GM19463 (cell line): Measurements from ENCODE around the gene OTOGL.
A peak's percentile ranks its signal among the peaks of the same experiment; 100 is the strongest.
"Not testable (repeated sequence)": the region's sequence is repeated elsewhere in the genome, so short reads cannot be mapped to it uniquely, and the experiment has no call there.

ENCODE experiments used
- ATAC-seq: cut with Tn5 transposase; IDR thresholded peaks from one replicate; pipeline ENCODE4 v1.9.1; 2021; ENCODE audit warnings: mild to moderate bottlenecking, moderate library complexity; ENCODE audit not compliant: unreplicated experiment

Gene OTOGL

DNA sequence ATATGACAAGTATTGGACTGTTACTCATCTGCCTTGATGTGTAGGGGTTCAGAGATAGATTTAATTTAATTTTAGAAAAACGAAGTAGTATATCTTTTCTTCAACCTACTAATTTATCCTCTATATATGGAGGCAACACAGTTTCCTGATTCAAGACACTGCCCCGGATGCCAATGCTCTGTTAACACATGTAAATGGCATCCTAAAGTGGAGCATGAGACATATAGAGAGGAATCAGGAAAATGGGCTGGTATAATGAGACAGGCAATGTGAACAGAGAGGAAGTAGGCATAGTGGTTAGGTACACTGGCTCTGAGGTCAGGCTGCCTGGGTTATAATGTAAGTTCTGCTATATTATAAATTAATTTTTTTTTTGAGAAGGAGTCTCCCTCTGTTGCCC lies 85.6 kb downstream of the OTOGL start:
- ATAC-seq = no peak

- peak; percentile 58 for ATAC-seq
Observed at GRCh38 chr12:80186727-80187217, 87.4 kb downstream of the OTOGL start.

DNA sequence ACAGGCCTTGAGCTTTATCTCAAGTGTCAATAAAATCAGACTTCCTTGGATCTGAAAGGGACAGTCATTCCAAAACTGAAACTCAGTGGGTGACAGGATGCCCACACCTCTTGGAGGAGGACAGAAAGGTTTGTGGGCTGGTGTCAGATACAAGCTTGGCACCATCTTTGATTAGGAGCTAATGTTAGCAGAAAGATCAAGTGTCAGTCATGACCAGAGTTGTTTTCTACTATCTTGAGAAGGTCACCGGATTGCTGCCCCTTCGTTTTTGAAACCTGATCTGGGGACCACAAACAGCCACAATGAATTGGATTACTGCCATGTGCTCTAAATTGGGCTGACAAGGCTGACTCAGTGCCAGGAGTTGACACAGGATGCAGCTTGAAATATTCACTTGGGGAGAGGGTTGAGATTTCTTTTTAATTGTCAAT lies 88.3 kb downstream of the OTOGL start:
- ATAC-seq = peak; percentile 42

GRCh38 chr12:80188576-80188975 lies 89.2 kb downstream of the OTOGL start:
- ATAC-seq = no peak

DNA sequence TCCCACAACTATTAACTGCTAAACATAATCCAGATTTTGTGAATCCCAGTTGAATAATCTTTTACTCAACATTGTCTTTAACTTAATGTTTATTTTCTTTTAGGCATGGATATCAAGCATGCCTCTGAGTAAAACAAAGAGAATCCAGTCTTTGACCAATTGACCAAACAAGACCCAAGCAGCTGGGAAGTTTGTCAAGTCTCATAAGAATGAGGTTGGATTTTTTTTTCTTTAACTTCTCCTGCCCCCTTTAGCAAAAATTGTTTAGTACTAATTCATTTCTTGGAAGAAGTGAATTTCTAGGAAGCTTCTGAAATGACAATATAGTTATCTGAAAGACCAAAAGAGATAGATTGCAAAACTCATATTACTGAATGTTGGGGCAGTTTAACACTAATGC lies 89.9 kb downstream of the OTOGL start:
- no peak for ATAC-seq

- no peak for ATAC-seq
Observed at GRCh38 chr12:80190001-80190400, 90.7 kb downstream of the OTOGL start.

DNA sequence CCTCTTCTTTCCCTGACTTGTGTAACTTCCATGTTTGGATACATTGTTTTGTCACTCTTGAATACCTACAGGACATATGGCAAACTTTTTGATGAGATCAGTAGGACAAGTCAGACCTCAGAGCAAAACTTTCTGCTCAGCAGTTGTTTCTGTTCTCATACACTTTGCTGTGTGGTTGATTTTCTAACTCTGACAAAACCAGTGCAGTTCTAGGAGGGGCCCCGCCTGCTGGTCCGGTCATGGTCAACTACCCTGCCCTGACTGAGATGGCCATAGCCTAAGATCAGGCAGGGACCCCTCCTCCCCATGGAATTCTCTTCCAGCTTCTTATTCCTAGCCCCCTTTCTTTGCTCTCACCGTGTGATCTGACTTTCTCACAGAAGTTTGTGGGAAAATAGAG lies 92.8 kb downstream of the OTOGL start:
- no peak for ATAC-seq

- no peak for ATAC-seq
Observed at GRCh38 chr12:80193865-80194264, 94.5 kb downstream of the OTOGL start.

GRCh38 chr12:80195074-80195726 lies 95.9 kb downstream of the OTOGL start:
- ATAC-seq = peak; percentile 55

- ATAC-seq = no peak
Observed at GRCh38 chr12:80195737-80196136, 96.4 kb downstream of the OTOGL start.

GRCh38 chr12:80196419-80196818 lies 97.1 kb downstream of the OTOGL start:
- ATAC-seq = no peak

DNA sequence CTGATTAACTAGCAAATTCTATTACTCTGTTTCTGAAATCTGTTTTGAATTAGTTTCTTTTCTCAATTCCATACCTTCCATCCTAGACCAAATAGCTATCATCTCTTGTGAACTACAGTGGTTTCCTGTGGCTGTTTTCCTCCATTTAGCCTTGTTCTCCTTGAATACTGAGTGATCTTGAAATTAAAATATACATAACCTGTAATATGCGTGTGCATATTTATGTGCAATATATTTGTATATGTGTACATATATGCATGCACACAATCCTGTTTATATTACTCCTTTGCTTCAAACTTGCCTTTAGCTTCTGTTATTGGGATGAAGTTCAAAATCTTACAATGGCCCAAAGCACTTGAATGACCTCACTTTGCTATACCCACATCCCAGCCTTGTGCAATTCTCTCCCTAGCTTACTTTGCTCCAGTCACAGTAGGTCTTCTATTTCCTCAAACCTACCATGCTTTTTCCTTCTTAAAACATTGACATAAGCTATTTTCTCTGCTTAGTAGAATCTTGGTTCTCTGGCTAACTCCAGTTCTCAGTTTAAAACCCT lies 99.5 kb downstream of the OTOGL start:
- ATAC-seq = no peak

DNA sequence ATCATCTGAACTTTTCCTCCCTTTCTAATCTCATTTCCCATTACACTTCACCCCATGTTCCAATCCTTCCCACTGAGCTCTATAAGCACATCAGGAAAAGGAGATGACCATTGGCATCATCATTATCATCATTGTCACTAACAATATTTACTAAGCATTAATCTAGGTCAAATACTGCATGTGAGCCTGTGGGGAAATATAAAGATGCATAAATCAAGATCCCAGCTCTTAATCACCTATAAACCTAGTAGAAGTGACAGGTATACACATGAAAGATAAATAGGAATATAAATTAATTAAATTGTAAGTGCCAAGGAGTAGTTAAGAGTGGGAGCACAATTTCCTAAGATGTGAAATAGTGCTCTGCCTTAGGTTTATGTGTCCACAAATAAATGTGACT lies 100.6 kb downstream of the OTOGL start:
- ATAC-seq = no peak

DNA sequence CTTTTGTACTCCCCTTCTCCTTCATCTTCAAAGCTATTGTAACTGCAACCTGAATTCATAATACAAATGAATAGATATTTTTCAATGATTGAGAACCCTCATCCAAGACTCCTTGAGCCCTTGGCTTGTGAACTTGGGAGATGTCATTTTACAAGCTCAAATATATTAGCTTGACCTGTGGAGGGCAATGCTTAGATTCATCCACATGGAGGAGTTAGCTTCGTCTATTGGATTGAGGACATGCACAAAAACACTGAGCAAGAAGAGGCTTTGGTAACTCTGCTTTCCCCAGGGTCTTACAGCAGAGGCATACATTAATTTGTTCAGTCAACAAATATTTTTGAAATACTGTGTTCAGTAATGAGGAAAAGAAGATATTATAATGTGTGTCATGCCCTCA lies 101.1 kb downstream of the OTOGL start:
- ATAC-seq = no peak

DNA sequence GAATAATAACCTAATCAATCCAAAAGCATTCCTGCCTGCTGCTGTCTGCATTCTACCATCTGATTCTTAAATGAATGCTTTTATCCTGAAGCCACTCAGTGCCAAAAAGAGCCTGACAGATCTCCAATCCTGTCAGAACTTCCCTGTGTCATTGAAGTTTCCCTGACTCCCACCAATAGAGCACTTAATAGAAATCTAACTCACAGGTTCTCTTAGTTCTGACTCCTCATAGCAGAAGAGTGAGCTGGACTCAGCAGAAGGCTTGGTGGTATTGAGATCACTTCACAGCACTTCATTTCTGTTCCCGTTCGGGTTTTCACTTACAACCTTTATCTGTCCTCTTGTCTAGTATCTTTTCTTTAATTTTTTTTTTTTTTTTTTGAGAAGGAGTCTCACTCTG lies 102.6 kb downstream of the OTOGL start:
- no peak for ATAC-seq

GRCh38 chr12:80205960-80206359 lies 106.6 kb downstream of the OTOGL start:
- ATAC-seq = no peak

DNA sequence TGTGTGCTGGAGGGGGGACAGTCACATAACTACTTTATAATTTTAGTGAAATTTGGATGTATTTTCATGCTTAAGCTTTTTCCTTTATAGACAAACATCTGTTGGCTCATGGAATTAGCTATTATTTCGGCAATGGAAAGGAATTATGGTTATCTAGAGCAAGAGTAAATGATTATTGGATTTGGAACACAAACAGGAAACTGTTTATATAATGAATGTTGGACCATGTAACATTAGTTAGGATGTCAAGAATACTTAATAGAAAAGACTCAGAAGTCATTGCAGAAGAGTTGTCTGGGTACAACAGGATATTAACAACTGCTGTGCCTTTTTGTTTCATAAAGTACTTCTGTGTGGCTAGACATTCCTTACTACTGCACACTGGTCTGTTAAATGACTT lies 108.7 kb downstream of the OTOGL start:
- no peak for ATAC-seq

DNA sequence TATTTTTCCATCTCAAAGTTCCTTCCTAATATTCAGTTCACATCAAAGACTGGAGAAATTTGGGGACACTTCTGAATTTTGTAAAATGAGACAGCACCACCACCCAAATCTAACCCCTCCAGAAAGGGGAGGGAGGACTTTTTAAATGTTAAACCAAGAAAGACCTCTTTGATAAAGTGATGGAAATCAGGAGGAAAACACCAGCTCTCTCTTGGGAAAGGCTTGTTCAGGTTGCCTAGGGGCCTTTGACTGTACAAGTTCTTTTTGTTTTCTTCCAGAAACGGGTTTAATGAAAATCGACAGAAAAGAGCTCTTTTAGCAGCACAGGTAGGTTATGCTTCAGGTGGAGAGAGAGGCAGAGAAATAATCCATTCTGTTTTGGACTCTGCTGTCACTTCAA lies 112.3 kb downstream of the OTOGL start:
- ATAC-seq = no peak

GRCh38 chr12:80212938-80213645 lies 113.8 kb downstream of the OTOGL start:
- ATAC-seq = no peak

GRCh38 chr12:80213871-80214270 lies 114.5 kb downstream of the OTOGL start:
- no peak for ATAC-seq

- peak; percentile 43 for ATAC-seq
Observed at GRCh38 chr12:80217011-80217535, 117.7 kb downstream of the OTOGL start.

GRCh38 chr12:80218925-80219324 lies 119.6 kb downstream of the OTOGL start:
- ATAC-seq = not testable (repeated sequence)
